ENCODE measurements around the gene SLC2A13.

SLC2A13 gene

DNA sequence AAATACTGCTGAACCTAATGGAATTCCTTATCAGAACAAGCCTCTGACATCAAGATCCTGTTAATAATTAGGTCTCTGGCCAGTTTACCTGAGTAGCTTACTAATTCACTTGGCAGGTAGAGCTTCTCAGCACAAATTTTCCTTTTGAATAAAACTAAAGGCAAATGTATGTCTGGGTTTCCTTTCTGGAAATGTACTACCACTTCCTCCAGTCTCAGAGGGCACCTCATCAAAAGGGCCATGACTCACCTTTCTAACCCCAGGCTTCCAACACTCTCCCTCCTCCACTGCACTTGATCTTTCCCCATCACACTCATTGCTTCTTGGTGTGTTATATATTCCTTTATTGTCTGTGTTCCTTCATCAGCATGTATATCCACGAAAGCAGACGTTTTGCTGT lies 90.5 kb downstream of the SLC2A13 start:
- TF ChIP-seq POLR2AphosphoS5 (IDR thresholded peaks at IDR 0.05; ENCODE audit: low read depth, low read length) (no peak), TAF1 (IDR thresholded peaks at IDR 0.05; ENCODE audit: borderline replicate concordance, low read depth, low read length) (no peak), POLR2A (IDR thresholded peaks at IDR 0.05; ENCODE audit: low read depth, low read length) (no peak)
- no peak for FAIRE-seq
- no peak for DNase-seq (ENCODE audit: insufficient read length)

DNA sequence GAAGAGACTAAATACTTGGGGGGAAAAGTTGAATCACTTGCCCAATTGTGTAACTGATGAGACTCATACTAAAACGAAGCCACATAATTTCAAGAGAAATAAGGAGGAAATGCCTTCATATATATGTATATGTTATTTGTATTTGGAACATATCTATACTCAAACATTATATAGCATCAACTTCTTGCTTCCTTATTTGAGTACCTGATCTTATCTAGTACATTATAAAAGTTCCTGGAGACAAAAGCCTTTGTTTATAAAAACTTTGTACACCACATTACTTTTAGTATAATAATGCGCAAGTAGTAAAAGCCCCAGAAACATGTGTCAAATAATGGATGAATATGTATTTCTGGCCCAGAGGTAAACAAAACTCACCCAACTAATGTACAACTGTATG lies 92.0 kb downstream of the SLC2A13 start:
- no peak for DNase-seq (ENCODE audit: insufficient read length)
- no peak for TF ChIP-seq TAF1 (IDR thresholded peaks at IDR 0.05; ENCODE audit: borderline replicate concordance, low read depth, low read length)
- TF ChIP-seq POLR2A (IDR thresholded peaks at IDR 0.05; ENCODE audit: low read depth, low read length) = no peak
- TF ChIP-seq POLR2AphosphoS5 (IDR thresholded peaks at IDR 0.05; ENCODE audit: low read depth, low read length) = no peak
- no peak for FAIRE-seq

DNA sequence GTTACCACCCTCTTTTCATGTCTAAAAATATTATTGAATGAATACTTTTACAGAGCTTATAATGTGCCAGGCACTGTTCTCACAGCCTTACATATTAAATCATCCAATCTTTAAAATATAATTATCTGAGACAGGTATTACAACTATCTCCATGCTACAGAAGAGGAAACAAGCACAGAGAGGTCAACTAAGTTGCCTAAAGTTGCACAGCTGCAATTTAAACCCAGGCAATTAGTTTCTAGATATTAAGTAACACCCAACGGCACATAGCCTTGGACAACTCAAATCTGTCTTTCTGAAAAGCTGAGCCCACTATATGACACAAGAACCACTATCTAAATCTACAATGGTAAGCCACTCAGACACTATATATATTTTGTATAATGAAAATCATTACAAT lies 92.6 kb downstream of the SLC2A13 start:
- FAIRE-seq = no peak
- TF ChIP-seq POLR2A (IDR thresholded peaks at IDR 0.05; ENCODE audit: low read depth, low read length) = no peak
- TF ChIP-seq POLR2AphosphoS5 (IDR thresholded peaks at IDR 0.05; ENCODE audit: low read depth, low read length) = no peak
- TF ChIP-seq TAF1 (IDR thresholded peaks at IDR 0.05; ENCODE audit: borderline replicate concordance, low read depth, low read length) = no peak

DNA sequence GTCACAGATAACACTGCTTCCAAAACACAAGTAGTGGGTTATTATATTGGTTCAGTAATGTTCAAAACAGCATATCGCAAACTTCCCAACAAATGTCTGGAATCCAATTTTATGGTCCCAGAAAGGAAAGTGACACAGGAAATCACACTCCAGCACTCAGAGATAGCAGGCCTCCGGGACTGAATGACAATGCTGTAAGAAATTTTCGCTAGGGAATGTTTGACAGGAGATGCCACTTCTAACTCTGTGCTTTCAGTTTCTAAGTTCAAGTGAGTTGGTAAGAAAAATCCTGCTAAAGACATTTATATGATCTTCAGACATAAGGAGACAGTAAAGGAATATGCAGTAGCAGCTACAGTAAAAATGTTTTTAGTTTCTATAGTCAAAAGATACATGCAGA lies 93.2 kb downstream of the SLC2A13 start:
- FAIRE-seq = no peak

More for the DNA sequence above, 92.6 kb downstream of the SLC2A13 start:
- DNase-seq (ENCODE audit: insufficient read length) = no peak

DNA sequence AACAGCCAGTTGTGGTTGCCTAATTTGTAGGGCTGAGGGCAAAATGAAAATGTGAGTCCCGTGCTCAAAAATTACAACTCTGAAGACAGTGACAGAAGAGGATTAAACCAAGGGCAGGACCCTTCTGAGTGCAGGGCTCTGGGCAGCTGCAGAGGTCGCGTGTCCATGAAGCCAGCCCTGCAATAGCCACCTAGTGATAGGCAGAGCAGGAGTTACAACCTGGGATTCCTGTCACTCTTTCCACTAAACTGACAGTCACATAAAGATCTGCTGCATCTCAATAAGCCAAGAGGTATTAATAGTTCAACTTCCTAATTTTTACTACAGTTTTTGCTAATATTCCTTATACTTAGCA lies 94.1 kb downstream of the SLC2A13 start:
- no peak for DNase-seq (ENCODE audit: insufficient read length)
- TF ChIP-seq POLR2A (IDR thresholded peaks at IDR 0.05; ENCODE audit: low read depth, low read length) (no peak), TAF1 (IDR thresholded peaks at IDR 0.05; ENCODE audit: borderline replicate concordance, low read depth, low read length) (no peak), POLR2AphosphoS5 (IDR thresholded peaks at IDR 0.05; ENCODE audit: low read depth, low read length) (no peak)
- FAIRE-seq = no peak

More for the DNA sequence above, 93.2 kb downstream of the SLC2A13 start:
- DNase-seq (ENCODE audit: insufficient read length) = no peak
- TF ChIP-seq POLR2A (IDR thresholded peaks at IDR 0.05; ENCODE audit: low read depth, low read length) (no peak), TAF1 (IDR thresholded peaks at IDR 0.05; ENCODE audit: borderline replicate concordance, low read depth, low read length) (no peak), POLR2AphosphoS5 (IDR thresholded peaks at IDR 0.05; ENCODE audit: low read depth, low read length) (no peak)

DNA sequence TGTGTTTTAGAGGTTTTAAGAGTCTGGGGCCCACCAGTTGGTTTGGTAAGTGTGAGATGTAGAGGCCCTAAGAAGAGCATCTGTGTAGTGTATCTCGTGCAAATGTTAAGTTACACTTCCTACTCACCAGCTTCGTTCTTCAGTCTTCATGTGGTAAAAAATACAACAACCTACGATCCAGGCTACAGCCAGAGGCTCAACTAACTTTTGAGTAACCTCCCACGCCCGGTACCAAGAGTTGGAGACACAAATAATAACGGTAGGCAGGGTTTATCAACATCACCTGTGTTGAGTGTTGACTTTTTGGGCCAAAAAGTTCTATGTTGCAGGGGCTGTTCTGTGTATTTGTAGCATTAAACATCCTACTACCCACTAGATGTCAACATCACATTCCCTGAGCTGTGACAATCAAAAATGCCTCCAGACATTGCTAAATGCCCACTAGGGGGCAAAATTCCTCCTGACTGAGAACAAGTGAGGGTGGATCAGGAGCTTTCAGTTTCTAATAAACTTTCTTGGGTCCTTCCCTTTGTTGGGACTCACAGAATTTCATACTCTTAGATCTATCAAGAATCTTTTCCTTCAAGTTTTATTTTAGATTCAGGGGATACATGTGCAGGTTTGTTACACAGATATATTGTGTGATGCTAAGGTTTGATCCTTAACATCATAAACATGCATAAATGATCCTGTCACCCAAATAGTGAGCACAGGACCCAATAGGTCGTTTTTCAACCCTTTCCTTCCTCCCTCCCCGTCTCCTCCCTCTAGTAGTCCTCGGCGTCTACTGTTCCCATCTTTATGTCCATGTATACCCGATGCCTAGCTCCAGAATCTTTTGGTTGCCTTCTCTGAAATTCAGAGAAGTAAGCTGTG lies 94.7 kb downstream of the SLC2A13 start:
- DNase-seq (ENCODE audit: insufficient read length) (peak; percentile 5), FAIRE-seq (peak; percentile 85)
- TF ChIP-seq POLR2AphosphoS5 (IDR thresholded peaks at IDR 0.05; ENCODE audit: low read depth, low read length) (no peak), POLR2A (IDR thresholded peaks at IDR 0.05; ENCODE audit: low read depth, low read length) (no peak), TAF1 (IDR thresholded peaks at IDR 0.05; ENCODE audit: borderline replicate concordance, low read depth, low read length) (no peak)

DNA sequence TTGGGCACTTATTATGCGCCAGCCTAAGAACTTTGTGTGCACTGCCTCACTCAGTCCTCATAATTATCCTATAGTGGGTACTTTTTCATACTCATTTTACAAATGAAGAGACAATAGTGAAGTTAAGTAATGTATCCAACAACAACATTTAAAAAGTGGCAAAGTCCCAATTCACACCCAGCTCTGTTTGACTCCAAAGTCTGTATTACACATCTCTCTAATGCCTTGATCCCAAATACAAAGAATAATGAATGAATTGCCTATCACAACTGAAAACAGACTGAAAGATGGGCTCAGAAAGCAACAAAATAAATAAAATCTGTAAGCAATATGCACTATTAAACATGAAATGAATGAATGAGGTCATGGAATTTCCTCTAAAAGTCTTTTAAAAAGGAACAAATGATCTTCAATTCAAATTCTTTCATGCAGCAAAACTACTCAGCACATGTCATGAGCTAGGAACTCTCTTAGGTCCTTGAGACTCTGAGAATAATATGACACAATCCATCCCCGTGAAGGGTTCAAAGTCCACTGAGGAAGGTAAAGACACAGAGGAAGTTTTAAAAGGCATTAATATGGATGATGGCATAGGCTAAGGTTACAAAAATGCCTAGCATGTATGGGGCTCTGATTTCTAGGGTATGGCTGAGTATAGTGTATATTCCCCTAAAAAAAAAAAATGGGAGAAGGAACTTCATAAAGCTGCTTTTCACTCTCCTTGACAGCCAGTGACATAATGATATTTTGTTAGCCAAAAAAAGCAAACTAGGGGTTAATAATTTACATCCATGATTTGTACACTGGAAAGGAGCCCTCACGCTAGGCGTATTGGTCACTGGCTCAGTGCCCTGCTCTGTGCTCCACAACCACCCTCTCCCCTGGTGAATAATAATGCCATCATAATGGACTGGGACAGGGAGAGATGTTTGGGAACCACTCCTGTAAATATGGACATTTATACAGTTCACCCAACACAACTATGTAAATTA lies 103.4 kb downstream of the SLC2A13 start:
- FAIRE-seq = no peak
- DNase-seq (ENCODE audit: insufficient read length) = no peak
- no peak for TF ChIP-seq TAF1 (IDR thresholded peaks at IDR 0.05; ENCODE audit: borderline replicate concordance, low read depth, low read length)
- no peak for TF ChIP-seq POLR2A (IDR thresholded peaks at IDR 0.05; ENCODE audit: low read depth, low read length)
- TF ChIP-seq POLR2AphosphoS5 (IDR thresholded peaks at IDR 0.05; ENCODE audit: low read depth, low read length) = no peak

DNA sequence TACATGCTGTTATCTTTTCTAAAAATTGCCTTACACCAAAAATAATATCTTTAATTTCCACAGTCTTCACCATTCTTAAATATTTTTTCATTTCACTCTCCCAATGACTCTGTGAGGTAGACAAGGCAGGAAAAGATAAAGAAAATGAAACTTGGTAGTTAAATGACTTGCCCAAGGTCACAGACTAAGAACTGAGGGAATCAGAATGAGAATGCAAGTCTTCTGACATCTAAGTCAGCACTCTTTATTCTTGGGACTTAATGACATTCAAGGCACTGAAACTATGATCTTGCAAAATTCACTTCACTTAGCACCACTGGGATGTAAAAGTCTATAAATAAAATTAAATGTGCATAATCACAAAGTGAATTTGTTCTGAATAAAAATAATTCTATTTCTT lies 104.5 kb downstream of the SLC2A13 start:
- TF ChIP-seq POLR2A (IDR thresholded peaks at IDR 0.05; ENCODE audit: low read depth, low read length) (no peak), TAF1 (IDR thresholded peaks at IDR 0.05; ENCODE audit: borderline replicate concordance, low read depth, low read length) (no peak), POLR2AphosphoS5 (IDR thresholded peaks at IDR 0.05; ENCODE audit: low read depth, low read length) (no peak)
- no peak for FAIRE-seq
- no peak for DNase-seq (ENCODE audit: insufficient read length)

DNA sequence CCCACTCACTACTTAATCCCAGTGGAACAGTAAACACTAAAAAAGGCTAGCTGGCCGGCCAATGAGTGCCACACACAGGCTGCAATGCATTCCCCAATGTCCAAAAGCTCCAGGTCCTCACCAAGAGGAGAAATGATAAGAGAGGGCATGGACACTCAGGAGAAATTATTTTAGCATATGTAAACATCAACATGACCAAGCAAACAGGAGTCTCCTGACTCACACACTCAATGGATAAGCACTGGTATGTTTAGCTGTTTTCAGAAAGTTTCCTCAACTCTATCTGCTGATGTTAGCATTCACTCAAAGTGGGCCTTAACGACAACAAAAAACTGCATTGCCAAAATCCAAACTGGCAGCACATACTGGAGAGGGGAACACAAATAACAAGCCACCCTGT lies 105.0 kb downstream of the SLC2A13 start:
- DNase-seq (ENCODE audit: insufficient read length) = no peak
- FAIRE-seq = no peak
- TF ChIP-seq TAF1 (IDR thresholded peaks at IDR 0.05; ENCODE audit: borderline replicate concordance, low read depth, low read length) = no peak
- no peak for TF ChIP-seq POLR2AphosphoS5 (IDR thresholded peaks at IDR 0.05; ENCODE audit: low read depth, low read length)
- TF ChIP-seq POLR2A (IDR thresholded peaks at IDR 0.05; ENCODE audit: low read depth, low read length) = no peak

DNA sequence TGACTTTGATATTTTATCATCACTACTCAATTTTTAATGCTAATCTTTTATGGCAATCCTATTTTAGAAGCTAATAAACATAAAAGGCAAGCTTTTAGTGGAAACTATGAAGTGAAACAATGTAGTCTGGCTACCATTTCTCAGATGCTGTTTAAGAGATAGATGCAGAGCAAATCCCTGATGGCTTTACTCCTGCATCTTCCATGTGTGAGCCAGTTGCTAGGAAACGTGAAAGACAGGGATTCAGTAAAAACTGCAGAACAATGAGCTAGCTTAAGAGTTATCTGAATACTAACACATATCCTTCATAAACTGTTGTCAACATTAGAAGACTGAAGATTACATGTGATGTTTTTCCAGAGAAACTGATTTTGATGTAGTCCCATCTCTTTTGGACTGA lies 112.6 kb downstream of the SLC2A13 start:
- FAIRE-seq (peak; percentile 14), DNase-seq (ENCODE audit: insufficient read length) (no peak)
- TF ChIP-seq POLR2AphosphoS5 (IDR thresholded peaks at IDR 0.05; ENCODE audit: low read depth, low read length) (no peak), TAF1 (IDR thresholded peaks at IDR 0.05; ENCODE audit: borderline replicate concordance, low read depth, low read length) (no peak), POLR2A (IDR thresholded peaks at IDR 0.05; ENCODE audit: low read depth, low read length) (no peak)
